Measurements from ENCODE around the gene DLK1. TPM values are rescaled to one million over a fixed set of nuclear protein-coding genes. Genes with fewer than 3 reads are reported as not detected.

The DLK1 gene
- total and polyA plus RNA-seq, 3 donors from 2014 or later, result 45.6 to 109 (median 59.4) TPM

DNA sequence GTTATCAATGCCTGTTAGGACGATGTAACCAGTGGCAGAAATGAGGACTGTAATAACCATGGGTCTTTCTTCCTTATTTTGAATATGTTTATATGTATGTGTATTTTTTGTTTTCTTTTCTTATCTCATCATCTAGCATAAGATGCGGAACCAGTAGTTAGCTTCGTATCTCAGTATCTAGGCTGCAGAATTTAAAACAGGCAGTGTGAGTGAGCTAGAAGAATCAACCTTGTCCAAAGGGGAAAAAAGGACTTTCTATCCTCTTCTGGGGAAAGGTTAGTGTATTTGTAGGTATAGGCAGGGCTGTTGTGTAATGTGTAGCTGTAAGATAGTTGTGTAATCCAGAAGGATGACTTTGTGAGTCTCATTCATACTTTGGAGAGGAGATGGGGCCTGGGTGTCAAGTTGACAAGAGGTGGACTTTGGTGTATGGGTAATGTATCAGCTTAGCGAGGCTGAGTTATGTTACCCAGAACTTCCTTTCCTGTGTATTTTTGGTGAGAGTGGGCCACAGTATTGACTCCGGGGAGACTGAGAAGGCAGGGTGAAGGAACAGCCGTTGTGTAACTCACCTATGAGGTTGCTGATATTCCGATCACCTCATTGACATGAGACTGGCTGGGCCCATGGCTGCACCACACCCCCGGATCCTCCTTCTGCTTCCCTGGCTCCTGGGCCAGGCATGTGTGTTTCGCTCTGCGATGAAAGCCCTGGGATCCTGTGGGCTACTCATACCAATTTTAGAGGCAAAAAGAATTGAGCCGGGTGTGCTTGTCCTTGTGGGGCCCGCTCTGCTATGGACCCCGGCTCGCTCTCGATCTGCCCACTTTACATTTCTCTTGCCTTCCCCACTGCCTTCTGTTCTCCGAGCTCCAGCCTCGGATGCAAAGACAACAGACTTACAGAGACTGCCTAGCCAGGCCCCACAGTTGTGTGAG lies 24.3 kb downstream of the DLK1 start:
- H3K4me3 ChIP-seq, result no peak overlapping the region
- H3K36me3 ChIP-seq (ENCODE audit: low read depth, missing control alignments), result no peaks in the 10 kb centered on the region
- WGBS, 2 donors, result 83 to 89% methylated on average over 17 of the region's 17 CpGs
- intact Hi-C loops (cut with DNase I; ENCODE audit: low total_unique reads), result no loop called here
- H3K27ac ChIP-seq, result no peak overlapping the region
- H3K27me3 ChIP-seq, result no peaks in the 10 kb centered on the region
- H3K9me3 ChIP-seq, result no peaks in the 10 kb centered on the region
- no peak for DNase-seq
- no peaks in the 10 kb centered on the region for H3K4me1 ChIP-seq
- TF ChIP-seq, protein P1, sequence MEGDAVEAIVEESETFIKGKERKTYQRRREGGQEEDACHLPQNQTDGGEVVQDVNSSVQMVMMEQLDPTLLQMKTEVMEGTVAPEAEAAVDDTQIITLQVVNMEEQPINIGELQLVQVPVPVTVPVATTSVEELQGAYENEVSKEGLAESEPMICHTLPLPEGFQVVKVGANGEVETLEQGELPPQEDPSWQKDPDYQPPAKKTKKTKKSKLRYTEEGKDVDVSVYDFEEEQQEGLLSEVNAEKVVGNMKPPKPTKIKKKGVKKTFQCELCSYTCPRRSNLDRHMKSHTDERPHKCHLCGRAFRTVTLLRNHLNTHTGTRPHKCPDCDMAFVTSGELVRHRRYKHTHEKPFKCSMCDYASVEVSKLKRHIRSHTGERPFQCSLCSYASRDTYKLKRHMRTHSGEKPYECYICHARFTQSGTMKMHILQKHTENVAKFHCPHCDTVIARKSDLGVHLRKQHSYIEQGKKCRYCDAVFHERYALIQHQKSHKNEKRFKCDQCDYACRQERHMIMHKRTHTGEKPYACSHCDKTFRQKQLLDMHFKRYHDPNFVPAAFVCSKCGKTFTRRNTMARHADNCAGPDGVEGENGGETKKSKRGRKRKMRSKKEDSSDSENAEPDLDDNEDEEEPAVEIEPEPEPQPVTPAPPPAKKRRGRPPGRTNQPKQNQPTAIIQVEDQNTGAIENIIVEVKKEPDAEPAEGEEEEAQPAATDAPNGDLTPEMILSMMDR (IDR thresholded peaks at IDR 0.05), result no peak
- TF ChIP-seq POLR2A (IDR thresholded peaks at IDR 0.05), result no peak

DNA sequence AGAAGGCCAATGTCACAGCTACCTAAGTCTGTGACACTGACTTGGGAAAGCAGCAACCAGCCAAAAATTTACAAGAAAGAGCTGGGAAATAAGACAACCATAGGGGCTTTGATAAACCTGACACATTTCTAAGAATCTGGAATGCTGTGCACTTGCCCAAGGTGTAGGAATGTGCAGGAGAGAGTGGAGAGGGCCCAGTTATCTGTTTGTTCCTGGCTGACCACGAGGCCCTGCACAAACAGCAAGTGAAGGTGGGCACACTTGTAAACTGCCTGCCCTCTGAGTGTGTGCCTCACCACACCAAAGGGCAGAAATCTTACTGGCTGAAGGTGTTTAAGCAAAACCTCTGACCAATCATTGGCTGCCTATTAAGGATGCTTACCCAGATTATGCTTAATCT lies 27.3 kb downstream of the DLK1 start:
- H3K9me3 ChIP-seq, result no peaks in the 10 kb centered on the region
- WGBS, 2 donors, result 55 to 77% methylated on average over 1 of the region's 1 CpG
- DNase-seq, result no peak
- H3K4me1 ChIP-seq, result no peaks in the 10 kb centered on the region
- no peaks in the 10 kb centered on the region for H3K27me3 ChIP-seq
- no peaks in the 10 kb centered on the region for H3K36me3 ChIP-seq (ENCODE audit: low read depth, missing control alignments)
- H3K27ac ChIP-seq, result no peak overlapping the region
- no peak overlapping the region for H3K4me3 ChIP-seq
- intact Hi-C loops (cut with DNase I; ENCODE audit: low total_unique reads), result no loop called here
- TF ChIP-seq POLR2A (IDR thresholded peaks at IDR 0.05), result no peak

DNA sequence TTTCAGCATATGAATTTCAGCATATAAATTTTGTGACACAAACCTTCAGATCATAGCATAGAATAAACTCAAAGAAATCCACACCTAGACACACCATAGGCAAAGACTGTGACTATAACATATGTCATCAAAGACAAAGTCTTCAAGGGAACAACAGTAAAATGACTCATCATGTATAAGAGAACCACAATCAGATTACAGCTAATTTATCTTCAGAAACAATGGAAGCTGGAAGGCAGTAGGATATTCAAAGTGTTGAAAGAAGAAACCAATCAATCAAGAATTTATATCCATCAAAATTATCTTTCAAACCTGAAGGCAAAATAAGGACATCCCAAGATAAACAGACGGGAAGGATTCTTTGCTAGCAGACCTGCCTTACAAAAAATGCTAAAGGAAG lies 29.0 kb downstream of the DLK1 start:
- no peak overlapping the region for H3K4me3 ChIP-seq
- no peaks in the 10 kb centered on the region for H3K27me3 ChIP-seq
- DNase-seq, result no peak
- H3K9me3 ChIP-seq, result no peaks in the 10 kb centered on the region
- 88 to 89% methylated on average over 1 of the region's 1 CpG for WGBS, 2 donors
- H3K36me3 ChIP-seq (ENCODE audit: low read depth, missing control alignments), result no peaks in the 10 kb centered on the region
- H3K27ac ChIP-seq, result no peak overlapping the region
- intact Hi-C loops (cut with DNase I; ENCODE audit: low total_unique reads), result no loop called here
- TF ChIP-seq, protein P1 (IDR thresholded peaks at IDR 0.05), result no peak
- TF ChIP-seq POLR2A (IDR thresholded peaks at IDR 0.05), result no peak
- no peaks in the 10 kb centered on the region for H3K4me1 ChIP-seq

DNA sequence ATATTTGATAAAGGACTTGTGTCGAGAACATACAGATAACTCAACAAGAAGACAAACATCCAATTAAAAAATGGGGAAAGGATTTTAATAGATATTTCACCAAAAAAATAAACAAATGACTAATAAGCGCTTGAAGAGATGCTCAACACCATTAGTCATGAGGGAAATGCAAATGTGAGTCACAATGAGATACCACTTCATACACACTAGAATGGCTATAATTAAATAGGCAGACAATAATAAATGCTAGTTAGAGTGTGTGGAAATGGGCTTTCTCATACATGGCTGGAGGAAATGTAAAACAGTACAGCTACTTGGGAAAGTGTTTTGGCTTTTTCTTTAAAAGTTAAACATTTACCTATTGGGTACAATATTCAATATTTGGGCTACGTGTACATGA lies 34.8 kb downstream of the DLK1 start:
- no peaks in the 10 kb centered on the region for H3K9me3 ChIP-seq
- intact Hi-C loops (cut with DNase I; ENCODE audit: low total_unique reads), result no loop called here
- no peaks in the 10 kb centered on the region for H3K36me3 ChIP-seq (ENCODE audit: low read depth, missing control alignments)
- no peak for TF ChIP-seq POLR2A (IDR thresholded peaks at IDR 0.05)
- TF ChIP-seq, protein P1 (IDR thresholded peaks at IDR 0.05), result no peak
- H3K4me1 ChIP-seq, result no peaks in the 10 kb centered on the region
- H3K4me3 ChIP-seq, result no peak overlapping the region
- no peaks in the 10 kb centered on the region for H3K27me3 ChIP-seq
- no peak overlapping the region for H3K27ac ChIP-seq
- WGBS, 2 donors, result 89 to 94% methylated on average over 3 of the region's 3 CpGs
- no peak for DNase-seq

DNA sequence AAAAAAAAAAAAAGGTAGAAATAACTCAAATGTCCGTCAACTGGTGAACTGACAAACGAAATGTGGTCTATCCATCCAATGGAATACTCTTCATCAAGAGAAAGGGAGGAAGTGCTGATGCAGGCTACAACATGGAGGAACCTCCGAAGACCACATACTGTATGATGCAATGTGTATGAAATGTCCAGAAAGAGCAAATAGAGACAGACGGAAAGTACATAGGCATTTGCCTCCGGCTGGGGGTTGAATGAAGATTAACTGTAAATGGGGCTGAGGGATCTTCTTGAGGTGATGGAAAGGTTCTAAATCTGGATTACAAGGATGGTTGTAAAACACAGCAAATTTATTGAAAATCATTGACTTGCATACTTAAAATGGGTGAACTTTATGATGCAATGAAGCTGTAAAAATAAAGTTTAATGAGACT lies 35.4 kb downstream of the DLK1 start:
- no peak for DNase-seq
- WGBS, 2 donors, result 91 to 92% methylated on average over 5 of the region's 5 CpGs
- H3K4me1 ChIP-seq, result no peaks in the 10 kb centered on the region
- H3K36me3 ChIP-seq (ENCODE audit: low read depth, missing control alignments), result no peaks in the 10 kb centered on the region
- no peaks in the 10 kb centered on the region for H3K9me3 ChIP-seq
- TF ChIP-seq, protein P1 (IDR thresholded peaks at IDR 0.05), result no peak
- no peak for TF ChIP-seq POLR2A (IDR thresholded peaks at IDR 0.05)
- no peaks in the 10 kb centered on the region for H3K27me3 ChIP-seq
- no peak overlapping the region for H3K4me3 ChIP-seq
- intact Hi-C loops (cut with DNase I; ENCODE audit: low total_unique reads), result no loop called here
- no peak overlapping the region for H3K27ac ChIP-seq

All from testis (tissue), 3 donors.